ENCODE measurements around the gene KLHL29. TPM values are rescaled to one million over a fixed set of nuclear protein-coding genes. Genes with fewer than 3 reads are reported as not detected.

KLHL29 gene
- total RNA-seq, 4 donors from 2014 or later, result 10.1 to 27.3 (median 15.7) TPM

- DNase-seq (ENCODE audit: low spot score in 2 of 2), result no peak
- H3K4me3 ChIP-seq (ENCODE audit: low read depth, poor library complexity, severe bottlenecking), result no peak overlapping the region
- TF ChIP-seq CTCF (IDR thresholded peaks at IDR 0.05) (no peak), POLR2A (IDR thresholded peaks at IDR 0.05) (no peak)
- intact Hi-C loops (cut with DNase I; ENCODE audit: low total_unique reads), result no loop called here
- 43 to 63% methylated on average over 11 of the region's 11 CpGs for WGBS, 2 donors
These were observed 285.2 kb downstream of the KLHL29 start for GRCh38 chr2:23670245-23670592.

GRCh38 chr2:23673082-23673481, 288.1 kb downstream of the KLHL29 start:
- intact Hi-C loops (cut with DNase I; ENCODE audit: low total_unique reads), result no loop called here
- DNase-seq (ENCODE audit: low spot score in 2 of 2), result no peak
- 83 to 89% methylated on average over 6 of the region's 6 CpGs for WGBS, 2 donors
- no peak overlapping the region for H3K4me3 ChIP-seq (ENCODE audit: low read depth, poor library complexity, severe bottlenecking)
- TF ChIP-seq POLR2A (IDR thresholded peaks at IDR 0.05) (no peak), CTCF (IDR thresholded peaks at IDR 0.05) (no peak)

GRCh38 chr2:23673830-23674679, 289.1 kb downstream of the KLHL29 start:
- H3K4me3 ChIP-seq (ENCODE audit: low read depth, poor library complexity, severe bottlenecking), result no peak overlapping the region
- intact Hi-C loops (cut with DNase I; ENCODE audit: low total_unique reads), result no loop called here
- WGBS, 2 donors, result 66 to 68% methylated on average over 12 of the region's 12 CpGs

GRCh38 chr2:23675506-23675905, 290.5 kb downstream of the KLHL29 start:
- TF ChIP-seq POLR2A (IDR thresholded peaks at IDR 0.05), result no peak
- TF ChIP-seq CTCF (IDR thresholded peaks at IDR 0.05), result no peak
- no peak for DNase-seq (ENCODE audit: low spot score in 2 of 2)
- intact Hi-C loops (cut with DNase I; ENCODE audit: low total_unique reads), result no loop called here
- 96 to 97% methylated on average over 7 of the region's 7 CpGs for WGBS, 2 donors
- H3K4me3 ChIP-seq (ENCODE audit: low read depth, poor library complexity, severe bottlenecking), result no peak overlapping the region

More at GRCh38 chr2:23673830-23674679, 289.1 kb downstream of the KLHL29 start:
- TF ChIP-seq POLR2A (IDR thresholded peaks at IDR 0.05), result no peak
- TF ChIP-seq CTCF (IDR thresholded peaks at IDR 0.05), result no peak
- no peak for DNase-seq (ENCODE audit: low spot score in 2 of 2)

- intact Hi-C loops (cut with DNase I; ENCODE audit: low total_unique reads), result no loop called here
- 67 to 88% methylated on average over 2 of the region's 2 CpGs for WGBS, 2 donors
- no peak for TF ChIP-seq CTCF (IDR thresholded peaks at IDR 0.05)
- no peak for TF ChIP-seq POLR2A (IDR thresholded peaks at IDR 0.05)
These were observed 292.9 kb downstream of the KLHL29 start for GRCh38 chr2:23677836-23678235.

GRCh38 chr2:23679044-23679443, 294.1 kb downstream of the KLHL29 start:
- no peak for DNase-seq (ENCODE audit: low spot score in 2 of 2)
- intact Hi-C loops (cut with DNase I; ENCODE audit: low total_unique reads), result no loop called here
- no peak overlapping the region for H3K4me3 ChIP-seq (ENCODE audit: low read depth, poor library complexity, severe bottlenecking)
- TF ChIP-seq POLR2A (IDR thresholded peaks at IDR 0.05) (no peak), CTCF (IDR thresholded peaks at IDR 0.05) (no peak)
- WGBS, 2 donors, result 50 to 62% methylated on average over 1 of the region's 1 CpG

More at GRCh38 chr2:23677836-23678235, 292.9 kb downstream of the KLHL29 start:
- no peak for DNase-seq (ENCODE audit: low spot score in 2 of 2)
- no peak overlapping the region for H3K4me3 ChIP-seq (ENCODE audit: low read depth, poor library complexity, severe bottlenecking)
